Thymus (tissue), 14 donors: ENCODE measurements around the gene RASIP1. TPM values are rescaled to one million over a fixed set of nuclear protein-coding genes. Genes with fewer than 3 reads are reported as not detected.
"Not testable (repeated sequence)": the region's sequence is repeated elsewhere in the genome, so short reads cannot be mapped to it uniquely, and the experiment has no call there.

Experiments used
- DNase-seq, 9 donors: peaks; one replicate each; pipeline ENCODE4 v3.0.0-alpha.2; 2013; ENCODE audit warnings: low spot score in 9 of 9, low read depth in 6 of 9, missing footprints in 1 of 9
- H3K27ac ChIP-seq, 2 donors: one replicate each; pipeline ENCODE4 v1.5.1; 2013; ENCODE audit warnings: control low read depth in 1 of 2, low read depth in 1 of 2, low read length in 1 of 2, mild to moderate bottlenecking in 1 of 2, moderate library complexity in 1 of 2
- H3K27me3 ChIP-seq, 2 donors: one replicate each; pipeline ENCODE4 v1.5.1; 2013; ENCODE audit warnings: low read length in 1 of 2; ENCODE audit not compliant: control insufficient read depth in 2 of 2, insufficient read depth in 1 of 2
- H3K36me3 ChIP-seq, 2 donors: one replicate each; pipeline ENCODE4 v1.5.1; 2013; ENCODE audit warnings: low read length in 1 of 2, mild to moderate bottlenecking in 1 of 2, moderate library complexity in 1 of 2; ENCODE audit not compliant: control insufficient read depth in 2 of 2, insufficient read depth in 2 of 2
- H3K4me1 ChIP-seq, 2 donors: one replicate each; pipeline ENCODE4 v1.5.1; 2013; ENCODE audit warnings: low read length in 2 of 2; ENCODE audit not compliant: control insufficient read depth in 2 of 2, insufficient read depth in 2 of 2
- H3K4me3 ChIP-seq, 2 donors: one replicate each; pipeline ENCODE4 v1.5.1; 2013; ENCODE audit warnings: low read length in 2 of 2, control low read depth in 1 of 2, mild to moderate bottlenecking in 1 of 2
- H3K9me3 ChIP-seq, 2 donors: one replicate each; pipeline ENCODE4 v1.5.1; 2013; ENCODE audit warnings: low read length in 1 of 2, mild to moderate bottlenecking in 1 of 2; ENCODE audit not compliant: control insufficient read depth in 2 of 2, insufficient read depth in 1 of 2
- WGBS: extraction: QIAGEN DNeasy Blood & Tissue Kit; methylation state at CpG from one replicate; pipeline ENCODE4 v1.1.7; 2013; 5-methylcytosine and 5-hydroxymethylcytosine counted together
- long read RNA-seq, 10 donors: transcript quantifications; one replicate each; lab custom pipeline, GENCODE V29; 2026
- polyA plus RNA-seq: library from polyadenylated mRNA; stranded (reverse); fragments of 200-250 nt; gene quantifications from one replicate; pipeline ENCODE4 v1.2.3, GENCODE V29; 2013
- total RNA-seq: library from RNA; stranded (reverse); fragments of 120-200 nt; gene quantifications from one replicate; pipeline ENCODE4 v1.2.4, GENCODE V29; 2013
- donor health status: healthy.

Gene RASIP1, protein sequence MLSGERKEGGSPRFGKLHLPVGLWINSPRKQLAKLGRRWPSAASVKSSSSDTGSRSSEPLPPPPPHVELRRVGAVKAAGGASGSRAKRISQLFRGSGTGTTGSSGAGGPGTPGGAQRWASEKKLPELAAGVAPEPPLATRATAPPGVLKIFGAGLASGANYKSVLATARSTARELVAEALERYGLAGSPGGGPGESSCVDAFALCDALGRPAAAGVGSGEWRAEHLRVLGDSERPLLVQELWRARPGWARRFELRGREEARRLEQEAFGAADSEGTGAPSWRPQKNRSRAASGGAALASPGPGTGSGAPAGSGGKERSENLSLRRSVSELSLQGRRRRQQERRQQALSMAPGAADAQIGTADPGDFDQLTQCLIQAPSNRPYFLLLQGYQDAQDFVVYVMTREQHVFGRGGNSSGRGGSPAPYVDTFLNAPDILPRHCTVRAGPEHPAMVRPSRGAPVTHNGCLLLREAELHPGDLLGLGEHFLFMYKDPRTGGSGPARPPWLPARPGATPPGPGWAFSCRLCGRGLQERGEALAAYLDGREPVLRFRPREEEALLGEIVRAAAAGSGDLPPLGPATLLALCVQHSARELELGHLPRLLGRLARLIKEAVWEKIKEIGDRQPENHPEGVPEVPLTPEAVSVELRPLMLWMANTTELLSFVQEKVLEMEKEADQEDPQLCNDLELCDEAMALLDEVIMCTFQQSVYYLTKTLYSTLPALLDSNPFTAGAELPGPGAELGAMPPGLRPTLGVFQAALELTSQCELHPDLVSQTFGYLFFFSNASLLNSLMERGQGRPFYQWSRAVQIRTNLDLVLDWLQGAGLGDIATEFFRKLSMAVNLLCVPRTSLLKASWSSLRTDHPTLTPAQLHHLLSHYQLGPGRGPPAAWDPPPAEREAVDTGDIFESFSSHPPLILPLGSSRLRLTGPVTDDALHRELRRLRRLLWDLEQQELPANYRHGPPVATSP
- total RNA-seq (3.3 TPM), polyA plus RNA-seq (15.6 TPM)
- long read RNA-seq, donor 1 = 0 reads
- long read RNA-seq, donor 2, partial matches to known transcripts = 0 of 3 reads
- long read RNA-seq, donor 2, other reads (novel, unspliced or antisense) = 0 of 3 reads
- long read RNA-seq, donor 3 = 0 reads
- long read RNA-seq, donor 4 = 0 reads
- long read RNA-seq, donor 5 = 0 reads
- long read RNA-seq, donor 6, partial matches to known transcripts = 0 of 2 reads
- long read RNA-seq, donor 6, other reads (novel, unspliced or antisense) = 0 of 2 reads
- long read RNA-seq, donor 7 = 0 reads
- long read RNA-seq, donor 8, partial matches to known transcripts = 0 of 1 reads
- long read RNA-seq, donor 8, other reads (novel, unspliced or antisense) = 0 of 1 reads
- long read RNA-seq, donor 9 = 0 reads
- long read RNA-seq, donor 10, partial matches to known transcripts = 0 of 1 reads
- long read RNA-seq, donor 10, other reads (novel, unspliced or antisense) = 0 of 1 reads

DNA sequence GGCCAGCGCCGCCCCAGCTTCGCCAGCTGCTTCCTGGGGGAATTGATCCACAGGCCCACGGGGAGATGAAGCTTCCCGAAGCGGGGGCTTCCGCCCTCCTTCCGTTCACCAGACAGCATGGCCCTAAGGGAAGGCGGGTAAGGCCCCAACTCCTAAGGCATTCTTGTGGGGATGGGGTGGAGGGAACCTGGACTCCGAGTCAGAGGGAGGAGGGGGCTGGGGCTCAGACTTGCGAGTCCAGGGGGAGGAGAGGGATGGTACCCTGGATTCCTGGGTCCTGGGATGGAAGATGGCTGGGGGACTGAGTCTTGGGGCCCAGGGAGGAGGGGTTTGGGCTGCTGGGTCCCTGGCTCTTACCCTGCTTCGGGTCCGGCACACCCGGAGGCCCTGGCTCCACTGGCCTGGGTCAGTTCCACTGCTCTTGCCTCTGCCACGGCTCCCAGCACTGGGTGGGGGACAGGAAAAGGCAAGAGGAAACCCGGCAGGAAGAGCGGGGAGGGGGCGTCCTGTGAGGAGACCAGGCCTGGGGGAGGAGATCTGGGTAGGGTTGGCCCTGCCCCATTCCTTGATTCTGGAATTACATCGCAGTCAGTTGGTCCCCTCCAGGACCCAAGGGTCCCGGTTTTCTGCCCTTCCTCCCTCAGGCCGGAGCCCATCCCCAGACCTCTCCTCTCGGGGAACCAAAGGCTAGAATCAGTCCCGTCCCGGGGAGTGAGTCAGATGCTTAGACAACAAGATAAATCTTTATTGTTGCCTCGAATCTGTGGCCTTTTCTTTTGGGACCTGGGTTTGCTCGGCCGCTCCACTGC, at the start of gene RASIP1:
Gene RASIP1, minus strand, starts transcription at position 447 of the 809 bp plus-strand sequence. Its CDS starts 328 bp downstream, at position 119.
- Histone ChIP-seq H3K9me3 (peaks cover 0 to 15% of the 10 kb centered on the region in 2 donors), H3K27ac (peak within 1 kb of the TSS in 1 of 2 donors; percentile 46), H3K36me3 (no peaks in the 10 kb centered on the region), H3K4me1 (peaks cover 8 to 30% of the 10 kb centered on the region in 2 donors), H3K27me3 (peaks cover 22 to 59% of the 10 kb centered on the region in 2 donors), H3K4me3 (peak within 1 kb of the TSS in 1 of 2 donors; percentile 60)
- 35% methylated on average over 27 of the region's 27 CpGs for WGBS
- no peak for DNase-seq

DNA sequence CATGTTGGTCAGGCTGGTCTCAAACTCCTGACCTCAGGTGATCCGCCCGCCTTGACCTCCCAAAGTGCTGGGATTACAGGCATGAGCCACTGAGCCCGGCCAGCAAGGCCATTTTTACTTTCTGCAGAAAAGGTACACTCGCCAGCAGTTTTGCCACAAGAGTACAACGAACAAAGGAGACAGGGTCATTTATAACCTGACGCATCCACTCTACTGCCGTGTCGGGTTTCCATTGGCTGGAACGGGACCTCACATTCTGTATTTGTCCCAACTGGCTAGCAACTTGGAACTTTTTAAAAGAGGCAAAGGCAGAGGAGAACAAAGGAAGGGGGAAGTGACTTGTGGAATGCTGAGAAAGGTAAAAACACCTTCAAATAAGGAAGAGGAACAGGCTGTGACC, 46.9 kb upstream of the RASIP1 start:
- not testable (repeated sequence) for H3K27ac ChIP-seq, H3K36me3 ChIP-seq, DNase-seq, H3K4me1 ChIP-seq, H3K27me3 ChIP-seq, H3K4me3 ChIP-seq, H3K9me3 ChIP-seq
- WGBS = 97% methylated on average over 9 of the region's 9 CpGs

DNA sequence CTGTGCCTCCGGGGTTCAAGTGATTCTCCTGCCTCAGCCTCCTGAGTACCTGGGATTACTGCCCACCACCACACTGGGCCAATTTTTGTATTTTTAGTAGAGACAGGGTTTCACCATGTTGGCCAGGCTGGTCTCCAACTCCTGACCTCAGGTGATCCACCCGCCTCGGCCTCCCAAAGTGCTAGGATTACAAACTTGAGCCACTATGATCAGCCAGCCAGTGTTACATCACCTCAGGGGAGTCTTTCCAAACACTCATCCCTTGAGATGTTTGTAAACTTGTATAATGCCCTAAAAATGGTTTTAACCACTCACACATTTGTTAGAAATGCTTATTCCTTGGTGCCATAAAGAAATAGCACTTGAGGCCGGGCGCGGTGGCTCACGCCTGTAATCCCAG, 46.0 kb upstream of the RASIP1 start:
- not testable (repeated sequence) for H3K4me3 ChIP-seq, H3K9me3 ChIP-seq, DNase-seq, H3K36me3 ChIP-seq, H3K4me1 ChIP-seq, H3K27ac ChIP-seq
- H3K27me3 ChIP-seq = peaks cover 0 to 13% of the 10 kb centered on the region in 2 donors
- 97% methylated on average over 7 of the region's 7 CpGs for WGBS

DNA sequence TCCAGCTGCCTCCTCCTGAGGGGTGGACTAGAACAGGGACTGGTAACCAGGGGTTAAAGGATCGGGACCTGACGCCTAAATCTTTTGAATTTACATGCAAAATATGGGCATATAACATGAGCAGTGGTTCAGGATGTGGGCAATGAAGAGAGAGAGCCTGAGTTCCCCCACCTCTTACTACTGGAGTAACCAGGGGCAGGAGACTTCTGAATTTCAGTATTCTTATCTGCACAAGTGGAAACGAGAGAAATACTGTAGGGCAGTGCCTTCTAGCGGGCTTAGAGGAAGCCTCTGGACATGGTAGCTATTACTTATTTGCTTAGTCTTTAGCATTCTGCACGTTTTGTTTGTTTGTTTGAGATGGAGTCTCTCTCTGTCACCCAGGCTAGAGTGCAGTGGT, 44.1 kb upstream of the RASIP1 start:
- Histone ChIP-seq H3K36me3 (no peaks in the 10 kb centered on the region), H3K4me1 (peaks cover 0 to 6% of the 10 kb centered on the region in 2 donors), H3K27ac (no peak overlapping the region), H3K9me3 (no peaks in the 10 kb centered on the region), H3K4me3 (no peak overlapping the region), H3K27me3 (peaks cover 0 to 14% of the 10 kb centered on the region in 2 donors)
- 77% methylated on average over 5 of the region's 5 CpGs for WGBS
- DNase-seq = no peak

DNA sequence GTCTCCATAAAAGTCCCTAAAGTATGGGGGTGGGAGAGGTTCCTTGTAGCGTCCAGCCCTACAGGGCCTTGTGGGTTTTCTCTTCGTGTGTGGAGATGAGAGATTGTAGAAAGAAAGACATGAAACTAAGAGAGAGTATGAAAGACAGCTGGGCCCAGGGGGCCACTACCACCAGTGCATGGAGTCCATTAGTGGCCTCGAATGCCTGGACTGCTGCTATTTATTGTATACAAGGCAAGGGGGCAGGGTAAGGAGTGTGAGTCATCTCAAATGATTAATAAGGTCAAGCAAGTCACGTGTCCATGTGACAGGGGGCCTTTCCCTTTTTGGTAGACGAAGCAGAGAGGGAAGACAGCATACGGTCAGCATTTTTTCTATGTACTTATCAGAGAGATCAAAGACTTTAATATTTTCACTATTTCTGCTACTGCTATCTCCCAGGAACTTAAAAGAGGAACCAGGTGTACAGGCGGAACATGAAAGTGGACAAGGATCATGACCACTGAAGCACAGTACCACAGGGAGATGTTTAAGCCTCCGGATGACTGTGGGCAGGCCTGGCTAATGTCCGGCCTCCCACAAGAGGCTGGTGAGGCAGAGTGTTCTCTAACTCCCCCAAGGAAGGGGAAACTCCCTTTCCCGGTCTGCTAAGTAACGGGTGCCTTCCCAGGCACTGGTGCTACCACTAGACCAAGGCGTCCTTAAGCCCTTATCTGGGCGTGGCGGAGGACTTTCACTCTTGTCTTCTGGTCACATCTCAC, 40.4 kb upstream of the RASIP1 start:
- Histone ChIP-seq H3K36me3 (no peaks in the 10 kb centered on the region), H3K4me3 (no peak overlapping the region), H3K27me3 (peaks cover 0 to 12% of the 10 kb centered on the region in 2 donors), H3K9me3 (no peaks in the 10 kb centered on the region), H3K27ac (no peak overlapping the region), H3K4me1 (peaks cover 0 to 4% of the 10 kb centered on the region in 2 donors)
- no peak for DNase-seq
- WGBS = 88% methylated on average over 14 of the region's 14 CpGs

DNA sequence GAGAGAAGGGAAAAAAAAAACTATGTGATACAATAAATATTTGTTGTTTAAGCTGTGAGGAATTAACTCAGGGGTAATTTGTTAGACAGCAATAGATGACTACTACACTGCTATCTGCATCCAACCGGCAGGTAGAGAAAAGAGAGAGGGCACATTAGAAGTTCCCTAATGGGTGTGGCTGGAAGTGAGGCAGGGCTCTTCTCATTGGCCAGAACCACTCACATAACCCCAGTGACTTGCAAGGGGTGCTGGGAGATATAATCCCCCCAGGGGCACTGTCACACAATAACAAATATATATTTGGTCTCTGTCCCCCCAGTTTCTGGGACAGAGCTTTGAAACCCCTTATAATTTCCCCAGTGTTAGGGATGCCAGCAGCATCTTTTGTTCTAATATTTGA, 39.2 kb upstream of the RASIP1 start:
- Histone ChIP-seq H3K9me3 (no peaks in the 10 kb centered on the region), H3K27me3 (peaks cover 0 to 11% of the 10 kb centered on the region in 2 donors), H3K36me3 (no peaks in the 10 kb centered on the region), H3K27ac (no peak overlapping the region), H3K4me1 (peaks cover 0 to 4% of the 10 kb centered on the region in 2 donors), H3K4me3 (no peak overlapping the region)
- no peak for DNase-seq
- WGBS = 74% methylated on average over 1 of the region's 1 CpG

DNA sequence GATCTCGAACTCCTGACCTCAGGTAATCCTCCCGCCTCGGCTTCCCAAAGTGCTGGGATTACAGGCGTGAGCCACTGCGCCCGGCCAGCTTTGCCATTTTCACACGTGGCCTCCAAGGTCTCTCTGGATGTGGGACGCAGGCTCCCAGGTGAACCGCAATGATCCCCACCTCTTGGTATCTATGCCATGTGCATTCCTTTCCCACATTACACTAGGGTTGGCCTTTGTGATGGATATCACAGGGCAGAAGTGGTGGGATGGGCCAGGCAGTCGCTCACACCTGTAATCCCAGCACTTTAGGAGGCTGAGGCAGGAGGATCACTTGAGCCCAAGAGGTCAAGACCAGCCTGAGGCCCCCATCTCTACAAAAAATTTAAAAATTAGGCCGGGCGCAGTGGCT, 37.3 kb upstream of the RASIP1 start:
- H3K9me3 ChIP-seq = no peaks in the 10 kb centered on the region
- peaks cover 0 to 10% of the 10 kb centered on the region in 2 donors for H3K27me3 ChIP-seq
- H3K27ac ChIP-seq = no peak overlapping the region
- 97% methylated on average over 12 of the region's 12 CpGs for WGBS
- H3K36me3 ChIP-seq = no peaks in the 10 kb centered on the region
- no peak overlapping the region for H3K4me3 ChIP-seq
- H3K4me1 ChIP-seq = peaks cover 0 to 4% of the 10 kb centered on the region in 2 donors
- no peak for DNase-seq
